AG04449 (cell line): ENCODE measurements around the gene FOXN3.

Experiments
- CTCF ChIA-PET: fragments of 350-600 bp; formaldehyde crosslinking; extraction: SDS; loops from one replicate; lab custom pipeline; 2021; ENCODE audit warnings: antibody characterized with exemption; lab: Yijun Ruan, JAX
- POLR2A ChIA-PET: fragments of 400-600, 350-600 bp; formaldehyde crosslinking; extraction: SDS; loops from one replicate; lab custom pipeline; 2020; ENCODE audit warnings: antibody characterized with exemption, inconsistent platforms; lab: Yijun Ruan, JAX
- DNase-seq: peaks from one replicate; pipeline ENCODE4 v3.0.0-alpha.2; 2010; ENCODE audit warnings: low read depth, low spot score
- H3K4me3 ChIP-seq: 2 replicates; pipeline ENCODE4 v1.5.1; 2011; ENCODE audit warnings: low read depth, mild to moderate bottlenecking, control low read depth, low read length
- TF ChIP-seq, protein P1 (sequence below): IDR thresholded peaks from one replicate; pipeline ENCODE4 v1.5.1; 2011; ENCODE audit warnings: mild to moderate bottlenecking, moderate library complexity, low read length, control low read depth, inconsistent platforms; ENCODE audit not compliant: insufficient read depth; ENCODE audit errors: missing control alignments

The FOXN3 gene

DNA sequence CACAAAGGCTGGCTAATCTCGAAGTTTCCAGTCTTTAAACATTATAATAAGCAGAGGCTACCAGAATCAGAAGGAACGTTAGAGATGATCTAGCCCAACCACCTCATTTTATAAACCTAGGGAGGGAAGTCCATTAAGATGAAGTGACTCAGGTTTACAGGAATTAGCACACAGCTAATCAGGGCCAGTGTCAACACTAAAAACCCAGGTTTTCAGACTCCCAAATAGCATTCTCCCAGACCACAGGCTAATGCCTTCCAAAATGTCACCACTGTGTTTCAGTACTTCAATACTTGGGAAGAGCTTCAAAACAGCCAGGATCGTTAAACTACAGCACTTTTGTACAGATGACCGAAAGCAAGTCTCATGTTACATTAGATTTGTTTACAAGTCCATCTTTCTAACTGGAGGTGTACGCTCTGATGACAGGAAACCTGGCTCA, 89.2 kb downstream of the FOXN3 start:
- TF ChIP-seq, protein P1, sequence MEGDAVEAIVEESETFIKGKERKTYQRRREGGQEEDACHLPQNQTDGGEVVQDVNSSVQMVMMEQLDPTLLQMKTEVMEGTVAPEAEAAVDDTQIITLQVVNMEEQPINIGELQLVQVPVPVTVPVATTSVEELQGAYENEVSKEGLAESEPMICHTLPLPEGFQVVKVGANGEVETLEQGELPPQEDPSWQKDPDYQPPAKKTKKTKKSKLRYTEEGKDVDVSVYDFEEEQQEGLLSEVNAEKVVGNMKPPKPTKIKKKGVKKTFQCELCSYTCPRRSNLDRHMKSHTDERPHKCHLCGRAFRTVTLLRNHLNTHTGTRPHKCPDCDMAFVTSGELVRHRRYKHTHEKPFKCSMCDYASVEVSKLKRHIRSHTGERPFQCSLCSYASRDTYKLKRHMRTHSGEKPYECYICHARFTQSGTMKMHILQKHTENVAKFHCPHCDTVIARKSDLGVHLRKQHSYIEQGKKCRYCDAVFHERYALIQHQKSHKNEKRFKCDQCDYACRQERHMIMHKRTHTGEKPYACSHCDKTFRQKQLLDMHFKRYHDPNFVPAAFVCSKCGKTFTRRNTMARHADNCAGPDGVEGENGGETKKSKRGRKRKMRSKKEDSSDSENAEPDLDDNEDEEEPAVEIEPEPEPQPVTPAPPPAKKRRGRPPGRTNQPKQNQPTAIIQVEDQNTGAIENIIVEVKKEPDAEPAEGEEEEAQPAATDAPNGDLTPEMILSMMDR = no peak
- no peak for DNase-seq
- CTCF ChIA-PET = interaction anchor here (1.4 to 1.5 kb wide), 2 partner anchors 90 to 288 kb away, joined by 3 to 5 read pairs; no protein-coding TSS in a partner anchor
- POLR2A ChIA-PET = no interaction called here
- no peak overlapping the region for H3K4me3 ChIP-seq

DNA sequence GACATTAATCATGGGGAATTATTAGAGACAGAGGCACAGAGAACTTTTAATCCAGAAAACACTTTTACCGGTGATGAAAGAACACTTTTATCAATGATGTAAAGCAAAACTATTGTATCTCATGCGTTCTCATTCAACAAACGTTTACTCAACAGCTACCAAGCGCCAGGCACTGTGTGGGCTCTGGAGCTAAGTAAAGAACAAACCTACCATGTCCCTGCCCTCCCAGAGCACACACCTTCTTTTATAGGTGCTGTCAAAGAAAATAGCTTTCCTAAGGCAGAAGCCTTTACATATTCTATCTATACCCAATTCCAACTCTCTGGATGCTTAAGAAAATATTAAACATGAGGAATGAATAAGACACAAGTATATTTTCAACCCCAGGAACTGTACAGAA, 91.1 kb downstream of the FOXN3 start:
- ChIA-PET POLR2A (no interaction called here), CTCF (no interaction called here)

DNA sequence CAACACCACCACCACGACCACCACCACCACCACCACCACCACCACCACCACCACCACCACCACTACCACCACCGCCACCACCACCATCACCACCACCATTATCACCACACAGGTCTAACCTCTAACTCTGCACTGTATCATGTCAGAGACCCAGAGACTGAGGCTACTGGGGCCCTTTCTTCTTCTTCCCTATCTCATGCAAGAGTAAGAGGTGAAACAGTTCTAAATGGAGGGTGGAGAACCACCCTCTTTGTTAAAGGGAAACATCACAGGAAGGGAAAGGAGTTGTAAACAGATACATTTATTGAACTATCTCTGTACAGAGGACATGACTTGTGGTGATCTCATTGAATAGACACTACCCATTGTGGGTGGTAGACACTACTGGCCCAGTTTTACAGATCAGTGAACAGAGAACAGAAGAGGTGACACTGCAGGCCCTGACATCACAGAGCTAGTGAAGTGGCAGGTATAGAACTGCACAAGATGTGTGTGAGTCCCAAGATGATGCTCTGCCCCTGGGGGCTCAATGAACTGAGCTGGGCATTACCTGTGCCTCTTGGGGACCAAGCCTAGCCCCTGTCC, 91.6 kb downstream of the FOXN3 start:
- no peak overlapping the region for H3K4me3 ChIP-seq
- no peak for DNase-seq
- TF ChIP-seq, protein P1 = no peak
- CTCF ChIA-PET = no interaction called here
- POLR2A ChIA-PET = no interaction called here

More for the DNA sequence above, 91.1 kb downstream of the FOXN3 start:
- TF ChIP-seq, protein P1 = no peak
- no peak overlapping the region for H3K4me3 ChIP-seq
- no peak for DNase-seq

DNA sequence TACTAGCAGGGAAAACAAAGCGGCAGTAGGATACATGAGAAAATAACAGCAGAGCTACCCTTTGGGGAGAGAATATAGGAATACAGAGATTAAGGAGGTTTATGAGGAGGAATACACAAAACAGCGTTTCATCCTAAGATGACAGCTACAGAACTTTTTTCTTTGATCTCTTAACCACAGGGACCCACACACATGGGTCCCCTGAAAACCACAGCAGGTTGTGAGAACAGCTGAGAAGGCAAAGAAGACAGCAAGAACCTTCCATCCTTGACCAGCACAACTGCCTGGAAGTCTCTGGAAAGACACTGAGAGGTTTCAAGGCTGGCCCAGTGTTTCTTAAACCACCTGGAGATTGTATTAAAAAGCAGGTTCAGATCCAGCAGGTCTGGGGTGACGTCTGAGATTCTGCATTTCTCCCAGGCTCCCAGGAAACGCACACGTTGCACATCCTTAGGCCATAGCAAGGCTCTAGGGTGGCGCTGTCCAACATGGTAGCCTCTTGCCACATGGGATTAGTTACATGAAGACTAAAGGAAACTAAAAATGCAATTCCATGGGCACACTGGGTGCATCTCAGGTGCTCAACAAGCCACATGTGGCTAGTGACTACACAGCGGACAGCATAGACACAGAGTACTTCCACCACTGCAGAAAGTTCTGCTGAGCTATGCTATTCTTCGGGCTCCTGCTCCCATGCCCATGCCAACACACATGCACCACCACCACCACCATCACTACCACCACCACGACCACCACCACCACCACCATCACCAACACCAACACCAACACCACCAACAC, 92.3 kb downstream of the FOXN3 start:
- ChIA-PET POLR2A (no interaction called here), CTCF (interaction anchor here (0.7 to 1.5 kb wide), 2 partner anchors 13 to 20 kb away, joined by 3 to 7 read pairs; no protein-coding TSS in a partner anchor)
- no peak overlapping the region for H3K4me3 ChIP-seq
- TF ChIP-seq, protein P1 = no peak
- DNase-seq = no peak

DNA sequence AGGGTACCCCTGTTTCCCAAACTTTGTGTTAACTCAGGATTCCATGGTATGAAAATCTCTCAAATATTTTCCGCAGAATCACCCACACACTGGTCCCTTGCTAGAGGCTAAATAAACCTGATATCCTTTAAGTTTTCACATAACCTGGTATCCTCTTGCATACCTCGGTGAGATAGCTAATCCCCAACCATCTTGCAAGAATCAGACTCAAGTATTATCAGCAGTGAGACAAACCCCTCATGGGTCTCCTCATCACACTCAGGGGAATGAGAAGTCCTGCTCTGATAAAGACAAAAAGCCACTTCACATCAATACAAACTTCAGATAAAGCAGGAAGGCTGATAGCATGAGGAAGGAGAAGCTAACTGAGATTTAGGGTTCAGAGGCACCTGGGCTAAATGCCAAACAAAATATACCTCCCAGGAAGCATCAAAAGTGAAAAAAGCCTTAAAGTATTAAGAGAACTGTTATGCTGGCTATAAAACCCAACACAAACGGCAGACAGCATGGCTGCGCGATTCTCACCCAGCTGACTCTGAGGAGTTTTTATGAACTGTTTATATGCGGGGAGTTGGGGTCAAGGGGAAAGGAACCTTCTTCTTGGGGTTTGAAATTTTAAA, 96.5 kb downstream of the FOXN3 start:
- ChIA-PET POLR2A (no interaction called here), CTCF (no interaction called here)
- DNase-seq = no peak
- H3K4me3 ChIP-seq = no peak overlapping the region
- TF ChIP-seq, protein P1 = no peak

DNA sequence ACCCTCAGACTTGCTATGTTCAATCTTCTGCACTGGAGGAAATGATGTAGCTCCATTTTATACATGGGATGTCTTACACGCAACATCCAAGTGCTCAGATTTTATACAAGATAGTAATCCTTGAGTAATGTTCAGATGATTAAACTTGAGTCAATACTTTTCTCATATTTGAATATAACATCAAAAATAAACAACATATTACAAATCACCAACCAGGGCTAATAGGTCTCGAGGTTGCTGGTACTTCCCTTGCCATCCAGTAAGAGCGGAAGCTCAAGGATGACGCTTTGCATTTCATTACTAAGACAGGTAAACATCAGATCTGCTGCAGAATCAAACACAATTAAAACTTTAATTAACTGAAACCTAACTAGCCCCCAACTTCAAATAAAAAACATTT, 97.3 kb downstream of the FOXN3 start:
- DNase-seq = no peak
- ChIA-PET CTCF (no interaction called here), POLR2A (no interaction called here)
- TF ChIP-seq, protein P1 = no peak
- no peak overlapping the region for H3K4me3 ChIP-seq
